Activated T-helper 17 cell treated with anti-CD3 and anti-CD28 coated beads, Interleukin-2, amount 50 U/mL, for 72 hours (primary cell): Measurements from ENCODE around the gene ATXN7L1. TPM values are rescaled to one million over a fixed set of nuclear protein-coding genes. Genes with fewer than 3 reads are reported as not detected.

Source experiments
- ATAC-seq: fragments of 150-1000 bp; cut with Tn5 transposase; replicated peaks from 2 replicates; pipeline ENCODE4 v1.10.0; 2021; ENCODE audit warnings: mild to moderate bottlenecking, moderate library complexity
- H3K27ac Mint-ChIP-seq: one replicate; pipeline ENCODE4 v1.8.0; 2022; ENCODE audit warnings: mixed read lengths
- H3K27me3 Mint-ChIP-seq: one replicate; pipeline ENCODE4 v1.8.0; 2022; ENCODE audit warnings: mixed read lengths
- H3K36me3 Mint-ChIP-seq: one replicate; pipeline ENCODE4 v1.8.0; 2022; ENCODE audit warnings: low read depth, mild to moderate bottlenecking, mixed read lengths
- H3K4me1 Mint-ChIP-seq: one replicate; pipeline ENCODE4 v1.8.0; 2022; ENCODE audit warnings: mixed read lengths
- H3K4me3 Mint-ChIP-seq: one replicate; pipeline ENCODE4 v1.8.0; 2022; ENCODE audit warnings: mild to moderate bottlenecking, mixed read lengths
- H3K9me3 Mint-ChIP-seq: one replicate; pipeline ENCODE4 v1.8.0; 2022; ENCODE audit warnings: mixed read lengths
- total RNA-seq, 2 donors: library from RNA; stranded (reverse); gene quantifications; one replicate each; pipeline ENCODE4 v1.2.3, GENCODE V29; 2022

Gene ATXN7L1
- total RNA-seq, 2 donors from 2014 or later = 12.1 to 24.0 TPM

DNA sequence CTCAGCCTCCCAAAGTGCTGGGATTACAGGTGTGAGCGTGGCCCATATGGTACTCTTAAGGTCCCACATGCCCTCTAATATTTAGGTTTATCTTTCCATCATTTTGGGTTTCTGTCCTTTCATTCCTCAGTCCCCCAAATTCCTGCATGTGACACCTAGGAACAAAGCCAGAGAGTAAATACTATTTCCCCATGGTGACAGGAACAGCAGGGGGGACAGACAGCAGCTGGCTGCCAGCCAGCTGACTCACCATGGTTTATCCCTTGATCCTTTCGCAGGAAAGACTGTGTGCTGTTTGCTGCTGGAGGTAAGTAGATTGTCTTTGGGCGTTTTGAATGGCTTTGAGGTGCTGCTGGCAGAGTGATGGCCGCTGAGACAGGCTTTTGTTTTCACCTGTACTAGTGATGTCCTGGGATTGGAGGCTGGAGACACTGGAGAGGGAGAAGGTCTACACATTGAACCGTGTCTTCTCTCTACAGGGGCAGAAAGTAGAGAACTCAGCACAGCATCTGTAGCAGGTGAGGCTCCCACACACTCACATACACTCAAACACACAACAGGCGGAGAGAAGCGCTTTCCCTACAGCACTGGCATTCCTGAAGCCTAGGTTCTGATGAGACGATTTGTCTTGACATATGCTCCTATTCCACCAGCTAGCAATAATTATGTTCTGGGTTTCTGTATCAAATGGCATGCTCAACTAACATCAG lies 211.4 kb downstream of the ATXN7L1 start:
- Mint-ChIP-seq H3K36me3 (peaks cover 56% of the 10 kb centered on the region), H3K27ac (peak overlapping the region; percentile 71), H3K27me3 (no peaks in the 10 kb centered on the region), H3K9me3 (no peaks in the 10 kb centered on the region), H3K4me1 (peaks cover 11% of the 10 kb centered on the region), H3K4me3 (no peak overlapping the region)
- no peak for ATAC-seq

DNA sequence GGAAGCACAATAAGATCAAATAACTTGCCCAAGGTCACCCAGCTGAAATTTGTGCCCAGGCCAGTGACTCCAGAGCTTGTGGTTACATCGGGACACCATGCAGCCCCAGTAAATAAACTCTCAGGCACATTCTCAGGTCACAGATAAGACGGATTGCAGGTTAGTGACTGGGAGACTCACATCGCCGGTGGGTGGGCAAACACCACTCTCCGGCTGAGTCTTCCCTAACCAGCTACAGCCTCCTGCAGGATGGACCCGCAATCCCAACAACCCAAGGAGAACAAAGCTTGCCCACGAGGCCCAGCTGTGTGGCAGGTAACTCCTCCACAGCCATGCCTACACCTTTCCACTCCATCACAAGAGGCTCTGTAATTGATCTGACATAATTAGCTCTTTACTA lies 213.4 kb downstream of the ATXN7L1 start:
- no peak overlapping the region for H3K27ac Mint-ChIP-seq
- no peaks in the 10 kb centered on the region for H3K27me3 Mint-ChIP-seq
- ATAC-seq = no peak
- peaks cover 65% of the 10 kb centered on the region for H3K36me3 Mint-ChIP-seq
- H3K9me3 Mint-ChIP-seq = no peaks in the 10 kb centered on the region
- no peak overlapping the region for H3K4me3 Mint-ChIP-seq
- H3K4me1 Mint-ChIP-seq = peaks cover 11% of the 10 kb centered on the region

DNA sequence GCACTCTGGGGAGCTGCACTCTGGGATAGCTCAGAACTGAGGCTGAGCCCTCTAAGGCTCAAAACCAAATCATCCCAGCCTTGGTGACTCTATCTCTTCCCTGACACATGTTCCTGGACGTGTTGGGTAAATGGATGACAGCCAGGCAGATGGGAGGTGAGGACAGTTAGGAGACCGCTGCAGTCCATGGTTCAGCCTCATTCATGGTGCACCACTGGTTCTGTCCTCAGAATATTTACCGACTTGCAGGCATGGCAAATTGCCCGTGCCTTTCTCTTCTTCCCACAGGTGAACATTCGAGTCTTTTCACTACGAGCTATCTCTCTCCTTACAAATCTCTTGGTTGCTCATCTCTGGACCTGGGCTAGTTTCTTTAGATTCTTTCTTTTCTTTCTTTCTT lies 214.8 kb downstream of the ATXN7L1 start:
- H3K27me3 Mint-ChIP-seq = no peaks in the 10 kb centered on the region
- H3K4me1 Mint-ChIP-seq = peaks cover 17% of the 10 kb centered on the region
- H3K4me3 Mint-ChIP-seq = no peak overlapping the region
- H3K9me3 Mint-ChIP-seq = no peaks in the 10 kb centered on the region
- peak overlapping the region; percentile 41 for H3K27ac Mint-ChIP-seq
- H3K36me3 Mint-ChIP-seq = peaks cover 72% of the 10 kb centered on the region
- ATAC-seq = no peak

DNA sequence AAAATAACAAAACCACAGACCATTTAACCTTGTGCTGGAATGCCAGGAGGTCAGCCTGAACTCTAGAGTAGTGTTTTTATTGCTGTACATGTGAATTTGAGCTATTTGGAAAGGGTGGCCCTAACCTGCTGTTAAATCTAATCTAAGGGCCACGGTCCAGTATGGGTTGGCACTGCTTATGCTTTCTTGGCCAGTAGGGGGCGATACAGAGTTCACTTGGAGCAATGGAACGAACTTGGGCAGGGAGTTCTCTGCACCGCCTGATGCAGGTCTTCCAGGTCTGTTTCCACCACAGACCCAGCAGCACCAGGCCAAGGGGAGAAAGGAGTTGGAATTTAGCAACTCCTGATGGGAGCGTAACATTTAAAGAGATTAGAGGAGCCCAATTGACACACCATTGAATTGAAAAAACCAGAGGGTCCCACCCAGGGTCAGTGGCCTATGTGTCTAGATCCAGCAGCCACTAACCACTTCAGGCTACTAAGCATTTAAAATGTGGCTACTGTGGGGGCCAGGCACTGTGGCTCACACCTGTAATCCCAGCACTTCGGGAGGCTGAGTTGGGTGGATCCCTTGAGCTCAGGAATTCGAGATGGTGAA lies 219.4 kb downstream of the ATXN7L1 start:
- Mint-ChIP-seq H3K36me3 (peaks cover 61% of the 10 kb centered on the region), H3K4me3 (no peak overlapping the region), H3K27ac (peak overlapping the region; percentile 5), H3K27me3 (no peaks in the 10 kb centered on the region), H3K4me1 (peaks cover 10% of the 10 kb centered on the region), H3K9me3 (no peaks in the 10 kb centered on the region)
- ATAC-seq = peak; percentile 89

DNA sequence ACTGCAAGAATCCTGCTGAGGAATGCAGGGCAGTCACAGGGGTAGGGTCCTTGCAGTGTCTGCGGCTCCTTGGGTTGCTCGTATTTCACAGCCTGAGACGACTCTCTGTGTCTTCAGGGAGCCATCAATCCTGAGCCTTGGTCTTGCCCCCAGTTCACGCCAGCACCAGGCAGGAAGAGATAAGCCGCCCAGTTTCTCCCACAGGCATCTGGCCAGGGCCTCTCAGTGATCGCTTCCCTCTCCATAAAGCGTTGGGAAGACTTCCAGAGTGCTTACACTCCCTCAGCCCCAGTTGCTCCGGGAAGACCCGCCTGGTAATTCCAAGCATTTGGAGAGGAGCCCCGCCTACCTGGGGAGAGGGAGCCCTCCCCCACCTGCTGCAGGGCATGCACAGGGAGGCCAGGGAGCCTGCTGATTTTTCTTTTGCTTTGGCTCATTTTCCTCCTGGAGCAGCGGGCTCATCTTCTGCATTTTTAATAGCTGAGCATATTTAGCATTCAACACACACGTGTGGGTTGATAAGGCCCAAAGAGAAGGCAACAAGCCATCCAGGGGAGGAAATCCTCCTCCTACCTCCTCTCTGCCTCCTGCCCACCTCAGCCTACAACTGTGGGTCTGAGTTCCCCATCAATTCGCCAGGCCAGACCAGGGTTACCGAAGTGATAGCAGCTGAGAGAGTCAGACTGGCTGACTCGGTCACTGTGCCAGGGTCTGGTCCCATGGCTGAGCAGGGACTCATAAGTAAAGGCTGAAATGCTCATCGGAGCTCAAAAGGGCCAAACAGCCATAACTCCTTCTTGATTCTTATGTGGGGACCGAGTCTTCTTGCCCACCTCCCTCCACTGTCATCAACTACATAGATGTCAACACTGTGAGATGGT lies 220.7 kb downstream of the ATXN7L1 start:
- Mint-ChIP-seq H3K27ac (no peak overlapping the region), H3K4me3 (no peak overlapping the region), H3K4me1 (peaks cover 10% of the 10 kb centered on the region), H3K27me3 (no peaks in the 10 kb centered on the region), H3K9me3 (no peaks in the 10 kb centered on the region), H3K36me3 (peaks cover 55% of the 10 kb centered on the region)
- ATAC-seq = no peak

DNA sequence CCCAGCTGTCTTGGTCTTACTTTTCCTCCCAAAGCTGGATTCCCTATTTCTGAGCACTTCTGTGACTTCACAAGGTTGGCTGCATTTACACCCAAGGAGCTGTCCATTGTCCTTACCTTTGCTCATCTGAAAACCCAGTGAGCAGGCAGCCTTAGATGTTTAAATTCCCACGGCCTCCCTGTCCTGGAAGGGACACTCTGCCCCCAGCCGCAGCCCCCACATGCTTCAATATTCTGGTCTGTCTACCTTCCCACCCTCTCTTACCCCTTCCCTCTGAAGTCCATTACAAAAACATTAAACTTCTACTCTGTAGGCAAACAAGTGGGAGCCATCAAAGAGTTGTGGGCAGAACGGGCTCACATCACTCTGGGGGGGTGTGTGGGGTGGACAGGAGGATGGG lies 221.3 kb downstream of the ATXN7L1 start:
- Mint-ChIP-seq H3K9me3 (no peaks in the 10 kb centered on the region), H3K27me3 (no peaks in the 10 kb centered on the region), H3K27ac (no peak overlapping the region), H3K4me3 (no peak overlapping the region), H3K36me3 (peaks cover 55% of the 10 kb centered on the region), H3K4me1 (peaks cover 12% of the 10 kb centered on the region)
- no peak for ATAC-seq

DNA sequence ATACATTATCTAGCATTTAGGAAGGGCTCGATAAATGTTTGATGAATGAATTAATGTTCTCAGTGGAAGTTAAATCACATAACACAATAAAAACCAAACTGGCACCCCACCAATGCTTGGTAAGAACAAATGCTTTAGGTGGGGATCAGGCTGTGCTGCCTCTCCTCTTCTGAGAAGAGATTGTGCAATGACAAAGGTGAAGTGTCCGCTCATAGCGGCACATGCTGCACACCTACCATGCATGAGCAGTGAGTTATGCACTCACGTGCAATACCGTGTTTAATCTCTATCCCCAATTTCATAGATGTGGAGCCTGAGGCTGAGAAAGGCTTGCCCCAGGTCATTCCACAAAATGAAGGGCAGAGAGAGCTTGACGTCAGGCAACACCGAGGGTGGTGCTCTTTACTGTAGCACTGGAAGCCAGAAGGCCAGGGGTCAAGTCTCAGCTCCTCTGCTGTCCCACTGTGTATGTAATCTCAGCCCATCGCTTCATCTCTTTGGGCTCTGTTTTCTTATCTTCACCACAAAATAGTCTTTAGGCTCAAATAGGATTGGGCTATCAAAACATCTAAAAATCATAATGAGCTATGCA lies 222.2 kb downstream of the ATXN7L1 start:
- no peak overlapping the region for H3K4me3 Mint-ChIP-seq
- H3K36me3 Mint-ChIP-seq = peaks cover 54% of the 10 kb centered on the region
- H3K27me3 Mint-ChIP-seq = no peaks in the 10 kb centered on the region
- H3K9me3 Mint-ChIP-seq = no peaks in the 10 kb centered on the region
- H3K4me1 Mint-ChIP-seq = peaks cover 14% of the 10 kb centered on the region
- ATAC-seq = no peak
- H3K27ac Mint-ChIP-seq = peak overlapping the region; percentile 2

DNA sequence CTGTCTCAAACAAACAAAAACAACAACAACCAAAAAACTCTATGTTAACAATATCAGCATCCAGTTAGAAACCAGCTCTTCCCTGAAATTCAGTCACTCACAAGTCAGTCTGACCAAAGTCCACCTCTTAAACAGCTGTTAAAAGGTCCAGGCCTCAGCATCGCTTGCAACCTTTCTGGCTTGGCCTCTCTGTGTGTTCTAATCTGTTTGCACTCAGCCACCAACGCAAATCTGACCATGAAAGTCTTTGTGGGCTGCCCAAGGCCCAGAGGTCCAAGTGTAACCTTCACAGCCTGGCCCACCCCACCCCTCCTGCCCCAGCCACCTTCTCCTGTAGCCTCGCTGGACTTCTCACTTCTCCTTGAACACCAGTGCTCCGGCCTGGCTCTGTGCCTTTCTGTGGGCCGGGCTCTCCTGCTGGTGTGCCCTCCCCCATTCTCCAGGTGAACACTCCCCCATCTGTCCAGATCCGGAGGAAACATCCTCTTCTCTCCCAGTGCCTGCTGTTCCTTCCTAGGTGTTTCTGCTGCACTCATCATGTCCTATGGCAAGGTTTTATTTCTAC lies 222.9 kb downstream of the ATXN7L1 start:
- ATAC-seq = no peak
- Mint-ChIP-seq H3K27me3 (no peaks in the 10 kb centered on the region), H3K4me3 (no peak overlapping the region), H3K4me1 (peaks cover 18% of the 10 kb centered on the region), H3K9me3 (no peaks in the 10 kb centered on the region), H3K36me3 (peaks cover 57% of the 10 kb centered on the region), H3K27ac (peak overlapping the region; percentile 2)

DNA sequence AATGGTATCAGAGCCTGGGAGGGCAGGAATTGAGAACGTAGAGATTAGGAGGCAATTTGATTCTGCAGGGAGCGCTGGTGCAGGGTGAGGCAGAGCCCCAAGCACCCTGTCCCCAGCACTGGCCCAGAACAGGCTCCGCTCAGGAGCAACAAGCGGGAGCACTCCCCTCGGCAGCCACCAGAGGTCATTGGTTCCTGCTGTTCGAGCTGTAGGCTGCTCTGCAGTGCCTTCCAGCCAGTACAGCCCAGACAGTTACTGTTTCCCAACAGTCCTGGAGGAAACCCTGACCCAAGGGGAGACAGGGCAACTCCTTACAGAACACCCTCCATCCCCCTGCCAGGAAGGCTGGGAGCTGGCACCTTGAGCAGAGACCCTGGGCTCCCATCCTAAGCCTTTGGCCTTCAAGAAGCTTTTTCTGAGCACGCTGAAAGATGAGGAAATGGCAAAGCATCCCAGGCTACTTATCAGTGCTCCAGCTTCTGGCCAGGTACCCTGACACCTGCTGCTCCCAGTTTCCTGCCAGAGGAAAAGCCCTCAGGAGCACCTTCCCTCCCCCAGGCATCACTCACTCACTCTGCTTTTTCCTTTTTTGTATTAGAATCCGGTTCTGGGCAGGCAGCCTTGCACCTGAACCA lies 223.9 kb downstream of the ATXN7L1 start:
- H3K36me3 Mint-ChIP-seq = peaks cover 57% of the 10 kb centered on the region
- ATAC-seq = peak; percentile 81
- H3K9me3 Mint-ChIP-seq = no peaks in the 10 kb centered on the region

DNA sequence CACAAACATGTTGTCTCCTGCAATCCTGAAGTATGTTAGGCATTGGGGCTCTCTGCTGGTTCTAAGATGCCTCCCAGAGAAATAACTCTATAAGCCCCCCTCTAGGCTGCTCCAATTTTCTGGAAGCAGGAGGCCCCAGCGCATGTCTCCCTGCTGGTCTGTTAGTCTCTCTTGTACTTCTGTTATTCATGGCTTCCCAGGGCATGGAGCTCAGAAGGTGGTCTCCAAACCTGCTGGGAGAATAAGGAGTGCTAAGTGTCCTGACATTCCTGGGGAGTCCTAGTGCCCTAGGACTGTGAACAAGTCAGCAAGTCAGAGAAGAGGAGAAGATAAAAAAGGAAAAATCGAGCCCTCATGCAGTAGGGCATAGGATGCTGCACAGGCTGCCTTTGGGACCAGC lies 224.6 kb downstream of the ATXN7L1 start:
- Mint-ChIP-seq H3K4me1 (peaks cover 13% of the 10 kb centered on the region), H3K27ac (no peak overlapping the region), H3K27me3 (no peaks in the 10 kb centered on the region), H3K9me3 (no peaks in the 10 kb centered on the region), H3K4me3 (no peak overlapping the region), H3K36me3 (peaks cover 57% of the 10 kb centered on the region)
- no peak for ATAC-seq

More for the DNA sequence above, 223.9 kb downstream of the ATXN7L1 start:
- peaks cover 18% of the 10 kb centered on the region for H3K4me1 Mint-ChIP-seq
- H3K27ac Mint-ChIP-seq = no peak overlapping the region
- no peak overlapping the region for H3K4me3 Mint-ChIP-seq
- H3K27me3 Mint-ChIP-seq = no peaks in the 10 kb centered on the region

DNA sequence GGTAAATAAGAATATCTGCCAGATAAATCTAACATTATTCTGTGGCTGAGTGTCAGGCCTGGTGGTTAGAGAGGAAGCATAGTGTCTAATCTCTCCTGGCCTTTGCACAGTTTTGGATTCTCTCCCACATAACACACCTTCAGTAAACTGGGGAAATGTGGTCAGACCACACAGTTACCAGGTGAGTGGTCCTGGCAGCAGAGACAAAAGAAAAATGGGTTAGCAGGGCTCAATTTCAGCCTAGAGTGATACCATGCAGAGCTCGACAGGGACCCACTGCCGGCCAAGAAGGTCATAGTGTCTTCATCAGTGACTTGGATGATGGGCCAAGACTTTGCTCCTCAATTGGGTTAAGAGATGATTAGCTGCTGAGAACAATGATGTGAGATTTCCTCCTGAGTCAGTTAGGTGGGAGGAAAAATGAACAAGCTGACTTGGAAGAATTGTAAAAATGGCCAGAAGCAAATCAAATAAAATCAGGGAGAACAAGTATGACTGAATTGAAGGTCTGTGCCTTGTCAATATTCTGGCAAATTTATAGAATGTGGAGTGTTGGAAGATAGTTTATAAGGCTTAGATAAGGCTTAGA lies 225.9 kb downstream of the ATXN7L1 start:
- Mint-ChIP-seq H3K27ac (peak overlapping the region; percentile 37), H3K9me3 (no peaks in the 10 kb centered on the region), H3K27me3 (no peaks in the 10 kb centered on the region), H3K36me3 (peaks cover 53% of the 10 kb centered on the region), H3K4me3 (no peak overlapping the region), H3K4me1 (peaks cover 12% of the 10 kb centered on the region)
- ATAC-seq = peak; percentile 45

DNA sequence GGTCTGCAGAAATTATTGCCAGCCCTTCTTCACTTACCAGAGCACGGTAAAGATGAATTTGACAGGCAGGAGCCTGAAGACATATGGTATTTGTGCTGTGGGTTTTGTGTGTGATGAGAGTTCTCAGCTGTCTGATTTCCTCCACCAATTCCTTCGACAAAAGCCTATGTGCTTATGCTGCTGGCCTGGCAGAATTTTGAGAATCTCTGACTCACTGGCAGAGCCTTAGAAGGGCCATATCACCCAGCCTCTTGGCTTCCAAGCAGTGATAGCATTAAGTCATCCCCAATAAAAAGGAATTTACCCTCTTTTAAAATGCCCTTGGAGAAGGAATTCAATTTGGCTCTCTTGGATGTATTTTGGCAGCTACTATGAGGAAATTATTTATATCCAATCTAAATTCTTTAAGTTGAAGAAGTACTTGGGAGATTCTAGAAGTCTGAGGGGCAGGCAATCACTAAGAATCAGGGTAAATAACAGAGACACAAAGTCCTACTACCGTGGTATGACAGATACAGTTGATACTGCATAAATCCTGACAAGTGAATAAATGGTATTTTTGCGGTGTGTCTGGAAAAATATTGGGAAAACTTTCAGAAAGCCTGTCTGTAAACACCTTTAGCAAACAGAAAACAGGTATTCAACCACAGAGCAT lies 226.5 kb downstream of the ATXN7L1 start:
- H3K27me3 Mint-ChIP-seq = no peaks in the 10 kb centered on the region
- H3K9me3 Mint-ChIP-seq = no peaks in the 10 kb centered on the region
- ATAC-seq = no peak
- peaks cover 52% of the 10 kb centered on the region for H3K36me3 Mint-ChIP-seq
- H3K4me3 Mint-ChIP-seq = no peak overlapping the region
- H3K4me1 Mint-ChIP-seq = peaks cover 12% of the 10 kb centered on the region
- H3K27ac Mint-ChIP-seq = peak overlapping the region; percentile 86
